Peyer's patch (tissue), 4 donors: ENCODE measurements around the gene PSMD7.

Source experiments
- CTCF ChIP-seq, 6 experiments: fragments of 450-650 bp in 4 of 6; fragments of 200-600 bp in 2 of 6; sonication (generic) in 1 of 6; IDR thresholded peaks; one replicate each; pipeline ENCODE4 v1.5.1; 2017 to 2019; ENCODE audit warnings: antibody characterized with exemption in 6 of 6, mild to moderate bottlenecking in 3 of 6, moderate library complexity in 1 of 6
- POLR2A ChIP-seq, 2 donors: fragments of 450-650 bp; IDR thresholded peaks; one replicate each; pipeline ENCODE4 v1.5.1; 2017; ENCODE audit warnings: antibody characterized with exemption in 2 of 2, mild to moderate bottlenecking in 2 of 2, moderate library complexity in 2 of 2

DNA sequence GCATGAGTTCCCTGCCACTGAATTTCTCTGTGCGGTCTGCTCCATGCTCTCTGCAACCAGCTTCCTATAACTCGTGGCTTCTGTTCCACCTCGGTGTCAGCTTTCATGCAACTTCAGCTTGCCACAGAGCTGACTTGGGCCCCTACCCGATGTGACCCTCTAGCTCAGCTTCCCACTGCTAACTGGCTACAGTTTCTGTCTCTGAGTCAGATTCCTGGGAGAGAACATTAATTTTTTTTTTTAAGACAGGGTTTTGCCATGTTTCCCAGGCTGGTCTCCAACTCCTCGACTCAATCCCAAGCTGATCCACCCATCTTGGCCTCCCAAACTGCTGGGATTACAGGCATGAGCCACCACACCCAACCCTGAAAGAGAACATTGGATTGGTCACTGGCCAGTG, 35.5 kb upstream of the PSMD7 start:
- TF ChIP-seq POLR2A (IDR thresholded peaks at IDR 0.05) (no peak), CTCF (IDR thresholded peaks at IDR 0.05) (no peak)
